ENCODE data around the gene MEAK7.

GRCh38 chr16:84464116-84464515 is 40.3 kb downstream of the MEAK7 start:
- no peak for TF ChIP-seq POLR2AphosphoS5 (IDR thresholded peaks at IDR 0.05; ENCODE audit: low read depth, low read length)
- TF ChIP-seq, protein P1, sequence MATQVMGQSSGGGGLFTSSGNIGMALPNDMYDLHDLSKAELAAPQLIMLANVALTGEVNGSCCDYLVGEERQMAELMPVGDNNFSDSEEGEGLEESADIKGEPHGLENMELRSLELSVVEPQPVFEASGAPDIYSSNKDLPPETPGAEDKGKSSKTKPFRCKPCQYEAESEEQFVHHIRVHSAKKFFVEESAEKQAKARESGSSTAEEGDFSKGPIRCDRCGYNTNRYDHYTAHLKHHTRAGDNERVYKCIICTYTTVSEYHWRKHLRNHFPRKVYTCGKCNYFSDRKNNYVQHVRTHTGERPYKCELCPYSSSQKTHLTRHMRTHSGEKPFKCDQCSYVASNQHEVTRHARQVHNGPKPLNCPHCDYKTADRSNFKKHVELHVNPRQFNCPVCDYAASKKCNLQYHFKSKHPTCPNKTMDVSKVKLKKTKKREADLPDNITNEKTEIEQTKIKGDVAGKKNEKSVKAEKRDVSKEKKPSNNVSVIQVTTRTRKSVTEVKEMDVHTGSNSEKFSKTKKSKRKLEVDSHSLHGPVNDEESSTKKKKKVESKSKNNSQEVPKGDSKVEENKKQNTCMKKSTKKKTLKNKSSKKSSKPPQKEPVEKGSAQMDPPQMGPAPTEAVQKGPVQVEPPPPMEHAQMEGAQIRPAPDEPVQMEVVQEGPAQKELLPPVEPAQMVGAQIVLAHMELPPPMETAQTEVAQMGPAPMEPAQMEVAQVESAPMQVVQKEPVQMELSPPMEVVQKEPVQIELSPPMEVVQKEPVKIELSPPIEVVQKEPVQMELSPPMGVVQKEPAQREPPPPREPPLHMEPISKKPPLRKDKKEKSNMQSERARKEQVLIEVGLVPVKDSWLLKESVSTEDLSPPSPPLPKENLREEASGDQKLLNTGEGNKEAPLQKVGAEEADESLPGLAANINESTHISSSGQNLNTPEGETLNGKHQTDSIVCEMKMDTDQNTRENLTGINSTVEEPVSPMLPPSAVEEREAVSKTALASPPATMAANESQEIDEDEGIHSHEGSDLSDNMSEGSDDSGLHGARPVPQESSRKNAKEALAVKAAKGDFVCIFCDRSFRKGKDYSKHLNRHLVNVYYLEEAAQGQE (IDR thresholded peaks at IDR 0.05; ENCODE audit: insufficient read depth in 1 of 2, low read depth in 2 of 2, low read length in 2 of 2): no peak
- no peak for TF ChIP-seq TAF1 (IDR thresholded peaks at IDR 0.05; ENCODE audit: borderline replicate concordance, insufficient read depth, low read length)
- no peak for TF ChIP-seq FOXP2 (optimal IDR thresholded peaks at IDR 0.05; ENCODE audit: borderline replicate concordance, extremely low read depth, extremely low read length, insufficient read depth)
- TF ChIP-seq SIN3A (IDR thresholded peaks at IDR 0.05; ENCODE audit: borderline replicate concordance, insufficient read depth, low read length): no peak

Data from PFSK-1 (cell line).